GM18498 (cell line): Measurements from ENCODE around the gene TTI1.

Source experiments
- ATAC-seq: cut with Tn5 transposase; IDR thresholded peaks from one replicate; pipeline ENCODE4 v1.9.1; 2021; ENCODE audit warnings: mild to moderate bottlenecking, moderate library complexity; ENCODE audit not compliant: unreplicated experiment

The TTI1 gene

DNA sequence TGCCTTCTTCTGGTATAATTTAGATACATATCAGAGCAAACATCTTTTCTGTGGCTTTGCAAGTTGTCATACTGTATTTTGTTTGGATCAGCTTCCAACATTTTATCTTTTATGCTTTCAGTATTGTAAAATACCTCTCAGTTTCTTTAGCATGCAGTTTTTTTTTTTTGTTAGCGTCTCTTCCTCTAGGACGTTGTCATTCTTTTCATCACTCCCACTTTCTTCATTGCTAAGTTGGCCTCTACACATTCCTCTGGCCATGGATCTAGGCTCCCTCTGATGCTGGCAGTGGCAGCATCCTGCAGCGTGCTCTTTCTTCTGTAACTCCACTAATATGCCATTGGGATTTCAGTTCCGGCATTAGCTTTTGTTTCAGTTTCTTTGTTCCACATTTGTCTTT lies 22.0 kb upstream of the TTI1 start:
- no peak for ATAC-seq

DNA sequence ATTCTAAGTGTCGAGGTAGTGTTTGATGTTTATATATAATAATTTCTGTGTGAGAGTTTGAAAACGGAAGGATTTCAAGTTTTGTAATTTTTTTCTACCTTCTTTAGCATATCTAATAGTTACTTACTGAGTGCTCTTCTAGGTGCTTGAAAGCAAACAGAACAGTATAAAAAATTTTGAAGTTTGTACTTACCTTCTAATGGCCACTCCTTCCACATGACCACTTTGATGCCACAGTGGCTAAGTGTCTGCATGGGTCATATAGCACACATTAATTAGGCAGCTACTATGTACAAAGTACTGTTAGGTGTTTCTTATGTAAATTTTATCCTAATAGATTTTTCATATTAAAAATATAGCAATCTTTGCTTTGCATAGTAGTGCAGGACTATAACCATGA lies 21.4 kb upstream of the TTI1 start:
- ATAC-seq = no peak

DNA sequence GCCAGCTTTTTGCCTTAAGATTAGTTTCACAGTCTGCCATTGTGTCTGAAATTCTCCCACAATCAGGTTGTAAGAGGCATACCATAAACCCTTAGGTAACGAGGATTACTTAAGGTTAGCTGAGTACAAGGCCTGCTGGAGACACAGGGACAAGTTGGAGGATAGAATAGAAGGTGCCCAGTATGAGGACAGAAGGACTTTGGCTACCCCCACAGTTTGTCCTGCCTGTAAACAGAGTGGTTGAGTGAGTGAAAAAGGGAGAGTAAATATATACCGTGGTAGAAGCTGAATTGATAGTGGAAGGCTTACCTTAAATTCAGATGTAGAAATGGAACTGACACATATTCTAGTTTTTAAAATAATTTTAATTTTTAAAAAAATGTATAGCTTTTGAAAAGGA lies 19.6 kb upstream of the TTI1 start:
- no peak for ATAC-seq

DNA sequence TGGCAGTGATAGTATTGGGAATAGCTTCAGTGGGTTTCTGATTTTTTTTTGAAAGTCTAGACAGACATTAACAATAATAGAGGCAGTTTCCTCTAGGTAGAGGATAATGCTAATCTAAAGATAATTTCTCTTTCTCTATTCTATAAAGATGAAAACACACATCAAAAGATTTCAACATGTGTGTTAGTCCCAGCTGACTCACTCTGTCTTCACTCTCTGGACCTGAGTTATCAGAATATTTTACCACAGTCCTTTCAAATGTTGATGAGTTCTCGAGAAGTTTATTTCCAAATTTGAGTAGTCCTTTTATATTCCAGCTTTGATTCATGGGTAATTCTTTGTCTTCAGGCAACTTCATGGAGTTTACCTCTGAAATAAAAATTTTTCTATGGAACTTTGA lies 17.4 kb upstream of the TTI1 start:
- ATAC-seq = no peak

DNA sequence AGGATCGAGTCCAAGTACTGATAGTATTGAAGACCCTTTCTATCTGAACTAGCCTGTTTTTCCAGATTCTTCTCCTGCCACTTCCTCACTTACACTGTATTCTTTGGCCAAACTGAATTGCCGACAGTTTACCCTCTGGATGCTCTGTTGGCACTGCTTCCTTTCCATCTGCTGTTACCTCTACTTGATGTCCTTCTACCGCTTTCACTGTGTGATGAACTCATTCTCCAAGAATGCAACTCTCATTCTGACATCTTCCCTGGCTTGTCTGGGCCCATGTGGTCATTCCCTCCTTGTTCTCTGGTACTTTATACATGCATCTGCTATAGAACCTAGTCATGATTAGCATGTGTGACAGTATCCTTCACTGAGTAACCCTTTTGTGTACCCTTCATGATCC lies 16.5 kb upstream of the TTI1 start:
- ATAC-seq = no peak

DNA sequence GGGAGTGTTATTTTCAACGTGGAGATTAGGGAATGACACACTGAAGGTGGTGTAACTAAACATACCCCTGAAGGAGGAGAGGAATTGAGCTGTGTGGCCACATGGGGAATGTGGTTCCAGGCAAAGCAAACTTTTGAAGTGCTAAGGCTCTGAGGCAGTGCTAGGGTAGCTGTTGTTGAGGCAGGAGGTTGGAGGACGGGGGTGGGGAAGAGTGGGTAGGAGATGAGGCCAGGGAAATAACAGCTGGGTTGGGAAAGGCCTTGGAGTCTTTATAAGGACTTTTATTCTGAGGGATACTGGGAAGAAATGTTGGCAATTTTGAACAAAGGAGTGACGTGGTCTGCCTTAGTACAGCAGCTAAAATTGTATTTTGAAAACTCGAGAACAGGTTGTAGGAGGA lies 13.3 kb upstream of the TTI1 start:
- no peak for ATAC-seq

DNA sequence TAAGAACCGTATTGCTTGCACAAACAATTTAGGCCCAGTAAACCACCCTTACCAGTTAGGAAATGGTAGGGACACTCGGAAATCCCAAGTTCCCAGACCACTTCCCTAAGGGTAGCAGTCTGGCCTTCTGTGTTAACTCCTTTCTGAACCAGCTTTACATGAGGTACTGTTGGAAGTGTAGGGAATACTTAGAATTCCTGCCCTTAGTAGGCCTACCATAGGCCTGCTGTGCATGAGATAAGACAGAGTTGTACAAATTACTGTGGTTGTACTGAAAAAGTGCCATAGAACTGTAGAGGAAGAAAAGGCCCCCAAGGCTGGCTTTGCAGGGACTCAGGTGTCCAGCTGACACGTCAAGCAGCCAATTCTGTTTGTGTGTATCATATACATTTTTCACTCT lies 11.4 kb upstream of the TTI1 start:
- ATAC-seq = no peak

DNA sequence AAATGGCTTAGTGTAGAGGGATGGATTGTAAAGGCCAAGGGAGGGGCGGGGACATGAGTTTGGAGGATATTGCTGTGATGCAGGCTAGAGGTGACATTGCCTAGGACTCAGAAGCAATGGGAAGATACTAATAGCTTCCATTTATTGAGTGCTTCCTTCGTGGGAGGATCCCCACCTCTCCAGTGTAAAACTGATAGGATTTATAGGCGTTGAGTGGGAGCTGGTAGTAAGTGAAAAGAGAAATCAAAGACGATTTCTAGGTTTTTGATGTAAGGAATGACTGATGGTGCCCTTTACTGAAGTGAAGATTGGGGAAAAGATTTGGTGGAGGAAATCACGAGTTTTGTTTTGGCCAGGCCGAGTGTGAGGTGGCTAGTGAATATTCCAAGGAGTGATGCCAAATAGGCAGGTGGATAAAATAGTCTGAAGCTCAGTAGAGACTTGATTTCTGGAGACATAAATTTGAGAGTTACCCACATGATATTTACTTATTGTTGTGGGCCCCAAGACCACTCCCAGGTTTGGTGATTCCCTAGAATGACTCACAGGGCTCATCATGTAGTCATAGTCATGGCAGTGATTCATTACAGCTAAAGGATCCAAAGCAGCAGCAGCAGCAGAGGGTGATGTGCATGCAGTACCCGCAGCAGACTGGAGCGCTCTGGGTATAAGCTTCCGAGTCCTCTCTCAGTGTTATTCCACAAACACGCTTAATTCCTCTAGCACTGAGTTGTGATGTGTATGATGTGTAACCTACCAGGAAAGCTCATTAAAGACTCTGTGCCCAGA lies 10.4 kb upstream of the TTI1 start:
- ATAC-seq = no peak

DNA sequence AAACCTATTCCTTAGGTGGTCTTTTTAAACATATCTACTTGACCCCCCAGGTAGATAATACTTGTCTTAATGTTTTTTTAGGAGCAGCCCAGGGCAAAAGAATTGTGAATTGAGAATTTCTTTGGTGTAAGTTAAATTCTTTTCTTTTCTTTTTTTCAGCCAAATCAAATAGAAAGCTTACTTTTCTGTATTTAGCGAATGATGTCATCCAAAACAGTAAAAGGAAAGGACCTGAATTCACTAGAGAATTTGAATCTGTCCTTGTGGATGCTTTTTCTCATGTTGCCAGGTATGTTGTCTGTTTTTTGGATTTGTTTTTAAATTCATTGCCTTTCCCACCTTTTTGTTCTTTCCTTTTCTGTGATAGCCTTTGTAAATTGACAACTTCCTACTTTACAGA lies 7.0 kb upstream of the TTI1 start:
- no peak for ATAC-seq

DNA sequence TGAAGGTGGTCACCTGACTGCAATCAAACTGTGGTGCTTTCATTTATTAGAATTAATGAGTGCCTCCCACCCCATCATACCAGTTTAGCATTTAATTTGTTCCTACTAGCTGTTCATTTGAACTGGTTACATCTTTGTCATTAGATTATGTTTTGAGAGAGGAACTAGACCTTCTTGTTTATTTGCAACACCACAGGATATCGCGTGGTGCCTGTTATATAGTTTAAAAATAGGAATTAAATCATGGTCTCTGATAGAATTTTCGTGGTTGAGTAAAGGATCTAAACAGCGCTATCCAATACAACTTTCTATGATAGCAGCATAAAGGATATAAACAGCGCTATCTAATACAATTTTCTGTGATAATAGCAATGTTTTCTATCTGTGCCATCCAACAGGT lies 3.1 kb upstream of the TTI1 start:
- ATAC-seq = no peak

DNA sequence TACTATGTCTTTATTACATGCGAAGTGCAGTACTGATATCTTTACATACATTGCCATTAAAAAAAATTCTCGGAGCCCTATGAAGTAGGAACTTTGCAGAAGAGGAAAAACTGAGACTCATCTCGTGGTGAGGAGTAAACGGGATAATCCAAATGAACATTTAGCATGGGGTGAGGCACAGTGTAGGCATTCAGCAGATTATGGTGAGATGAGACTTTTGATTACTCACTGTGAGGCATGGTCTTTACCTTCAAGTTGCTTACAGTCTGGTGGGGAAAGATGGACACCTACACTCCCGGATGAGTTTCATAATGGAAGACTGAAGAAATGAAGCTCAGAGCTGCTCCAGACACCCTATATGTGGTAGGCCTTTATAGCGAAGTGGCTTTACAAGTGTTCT lies 1.7 kb upstream of the TTI1 start:
- no peak for ATAC-seq

DNA sequence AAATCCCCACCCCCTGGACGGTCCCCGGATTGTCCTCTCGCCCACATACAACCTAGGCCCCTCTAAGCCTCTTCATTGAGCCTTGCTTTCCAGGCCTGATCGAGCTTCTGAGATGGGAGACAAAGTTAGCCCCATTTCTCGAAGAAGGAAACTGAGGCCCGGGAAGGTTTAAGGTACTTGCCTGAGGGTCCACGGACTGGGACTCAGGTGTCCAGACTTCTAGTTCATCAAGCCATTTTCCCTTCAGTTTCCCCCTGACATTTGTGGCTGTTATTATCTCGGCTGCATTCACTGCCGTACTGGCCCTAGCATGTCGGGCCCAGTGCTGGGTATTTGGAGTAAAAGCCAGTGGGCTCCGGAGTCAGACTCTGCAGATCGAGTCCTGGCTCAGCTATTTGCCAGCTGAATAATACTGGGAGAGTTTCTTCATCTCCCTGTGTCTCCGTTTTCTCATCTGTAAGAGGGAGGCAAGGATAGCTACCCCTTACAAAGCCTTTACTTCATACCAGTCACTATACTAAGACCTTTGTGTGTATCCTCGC lies 923 bp upstream of the TTI1 start:
- ATAC-seq = peak; percentile 8

DNA sequence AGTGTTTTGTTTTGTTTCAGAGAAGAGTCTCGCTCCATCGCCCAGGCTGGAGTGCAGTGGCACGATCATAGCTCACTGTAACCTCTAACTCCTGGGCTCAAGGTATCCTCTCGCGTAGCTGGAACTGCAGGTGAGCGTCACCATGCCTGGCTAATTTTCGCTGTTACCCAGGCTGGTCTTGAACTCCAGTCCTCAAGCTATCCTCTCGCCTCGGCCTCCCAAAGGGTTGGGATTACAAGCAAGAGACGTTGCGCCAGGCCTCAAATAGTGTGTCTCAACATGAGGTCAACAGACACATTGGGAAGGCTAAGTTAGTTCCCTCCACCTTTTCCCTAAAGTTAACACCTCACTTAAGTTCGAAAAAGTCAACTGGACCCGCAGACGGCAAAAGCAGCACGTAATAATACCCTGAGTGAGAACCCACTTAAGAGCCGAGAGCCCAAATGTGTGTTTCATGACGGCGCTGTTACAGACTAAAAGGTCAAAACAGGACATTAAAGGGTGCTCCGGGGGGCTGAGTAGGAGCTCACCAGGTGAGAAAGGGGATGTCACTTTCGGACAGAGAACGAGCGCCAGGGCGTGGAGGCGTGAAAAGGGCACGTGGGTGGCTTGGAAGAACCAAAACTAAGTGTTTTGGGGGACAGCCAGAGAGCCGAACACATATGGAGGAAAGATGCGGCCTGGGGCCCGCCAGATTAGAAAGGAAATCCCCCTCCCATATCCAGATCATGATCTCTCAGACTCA lies 499 bp downstream of the TTI1 start:
- ATAC-seq = peak; percentile 58

DNA sequence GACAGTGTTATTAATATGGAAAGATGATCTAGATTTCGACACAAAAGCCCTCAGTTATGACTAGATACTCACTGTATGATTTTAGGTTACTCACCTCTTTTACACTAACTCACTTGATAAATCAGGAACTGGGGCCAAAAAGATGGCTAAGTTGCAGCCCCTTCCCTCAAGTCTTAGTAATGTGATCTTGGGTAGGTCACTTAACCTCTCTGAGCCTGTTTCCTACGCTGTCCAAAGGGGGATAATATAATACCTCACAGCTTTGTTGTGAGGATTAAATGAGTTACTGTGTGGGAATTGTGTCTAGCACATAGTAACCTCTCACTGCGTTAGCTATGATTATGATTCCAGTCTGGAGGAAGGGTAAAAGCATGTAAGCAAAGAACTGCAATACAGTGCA lies 1.3 kb downstream of the TTI1 start:
- no peak for ATAC-seq

DNA sequence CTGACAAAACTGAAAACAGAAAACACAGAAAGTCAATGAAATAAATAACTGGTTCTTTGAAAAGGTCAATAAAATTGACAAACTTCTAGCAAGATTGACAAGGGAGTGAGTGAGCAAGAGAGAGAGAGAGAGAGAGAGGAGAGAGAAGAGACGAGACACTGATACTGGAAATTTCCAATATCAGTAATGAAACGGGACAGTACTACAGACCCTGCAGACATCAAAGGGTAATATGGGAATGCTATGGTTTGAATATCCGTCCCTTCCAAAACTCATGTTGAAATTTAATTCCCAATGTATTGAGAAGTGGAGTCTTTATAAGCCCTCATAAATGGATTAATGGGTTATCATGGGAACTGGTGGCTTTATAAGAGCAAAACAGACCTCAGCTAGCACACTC lies 3.8 kb downstream of the TTI1 start:
- no peak for ATAC-seq

DNA sequence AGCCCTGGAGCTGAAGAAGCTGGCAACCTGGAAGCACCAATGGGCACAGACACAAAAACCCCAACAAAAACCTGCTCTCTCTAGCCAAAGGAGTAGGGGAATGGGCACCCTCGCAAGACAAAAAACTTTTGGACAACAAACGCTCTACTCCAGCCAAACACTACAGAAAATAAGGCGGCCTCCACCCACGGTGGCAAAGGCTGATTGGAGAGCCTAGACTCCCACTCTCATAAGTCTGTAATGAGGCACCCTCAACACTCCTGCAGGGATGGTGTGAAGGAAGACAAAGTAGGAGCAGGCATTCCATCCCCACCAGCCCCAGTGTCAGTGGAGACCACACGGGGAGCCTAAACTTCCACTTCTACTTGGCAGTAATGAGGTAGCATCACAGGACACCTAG lies 8.8 kb downstream of the TTI1 start:
- ATAC-seq = no peak

DNA sequence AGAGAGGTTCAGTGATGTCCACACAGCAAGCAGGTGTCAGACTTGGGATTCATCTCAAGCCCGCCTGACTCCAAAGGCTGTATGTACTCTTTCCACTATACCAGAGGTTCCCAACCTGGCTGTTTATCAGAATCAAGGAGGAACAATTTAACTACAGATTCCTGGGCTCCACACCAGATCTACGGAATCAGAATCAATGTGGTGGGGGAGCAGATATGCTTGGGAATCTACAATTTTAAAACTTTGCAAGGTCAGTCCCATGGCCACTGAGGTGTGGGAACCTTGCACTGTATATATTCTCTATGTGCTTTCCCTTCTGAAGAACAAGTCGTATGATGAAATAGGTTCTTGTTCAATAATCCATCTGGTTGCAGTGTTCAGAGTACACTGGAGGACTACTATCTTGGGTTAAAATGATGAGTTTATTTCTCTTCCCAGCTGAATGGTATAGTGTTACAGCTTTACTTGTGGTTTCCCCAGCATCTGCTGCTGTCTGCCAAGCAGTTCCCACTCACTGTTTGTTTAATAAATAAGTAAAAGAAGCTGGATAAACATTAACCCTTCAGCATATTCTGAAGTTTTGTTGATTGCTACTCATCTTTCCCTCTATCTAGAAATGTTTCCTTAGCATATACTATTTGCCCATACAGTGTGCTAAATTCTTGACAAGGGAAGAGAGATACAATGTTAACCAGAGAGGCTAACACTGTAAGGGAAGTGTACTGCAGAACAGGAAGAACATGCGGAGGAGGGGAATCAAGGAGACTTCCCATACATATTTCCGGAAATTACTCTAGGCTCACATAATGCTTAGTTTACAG lies 9.9 kb downstream of the TTI1 start:
- ATAC-seq = no peak

DNA sequence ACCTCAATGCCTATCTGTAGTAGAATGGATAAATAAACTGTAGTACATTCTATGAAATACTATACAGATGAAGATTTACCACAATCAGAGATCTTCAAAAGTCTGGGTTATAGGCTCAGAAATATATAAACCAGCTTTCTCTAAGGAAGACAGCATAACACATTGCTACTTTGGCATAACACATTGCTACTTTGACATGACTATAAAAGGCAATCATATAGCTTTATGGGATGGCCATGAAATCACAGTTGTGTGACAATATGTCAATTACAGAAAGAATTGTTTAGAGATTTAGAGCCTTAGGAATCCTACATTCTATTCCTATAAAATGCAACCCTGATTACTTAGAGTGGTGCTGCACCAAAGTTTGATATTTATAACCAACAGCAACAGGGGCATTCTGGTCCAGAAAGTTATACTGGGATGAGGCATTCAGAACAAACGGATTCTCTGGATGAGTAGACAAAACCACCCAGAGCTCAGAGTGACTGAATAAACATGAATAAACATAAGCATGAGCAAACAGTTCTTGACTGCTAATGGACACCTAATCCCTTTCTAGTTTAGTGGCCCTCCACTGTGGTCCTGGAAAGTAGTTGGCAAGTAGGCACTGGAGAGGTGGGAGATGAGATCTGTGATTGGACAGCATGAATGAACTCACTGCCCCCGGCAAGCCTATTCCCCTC lies 12.0 kb downstream of the TTI1 start:
- no peak for ATAC-seq

DNA sequence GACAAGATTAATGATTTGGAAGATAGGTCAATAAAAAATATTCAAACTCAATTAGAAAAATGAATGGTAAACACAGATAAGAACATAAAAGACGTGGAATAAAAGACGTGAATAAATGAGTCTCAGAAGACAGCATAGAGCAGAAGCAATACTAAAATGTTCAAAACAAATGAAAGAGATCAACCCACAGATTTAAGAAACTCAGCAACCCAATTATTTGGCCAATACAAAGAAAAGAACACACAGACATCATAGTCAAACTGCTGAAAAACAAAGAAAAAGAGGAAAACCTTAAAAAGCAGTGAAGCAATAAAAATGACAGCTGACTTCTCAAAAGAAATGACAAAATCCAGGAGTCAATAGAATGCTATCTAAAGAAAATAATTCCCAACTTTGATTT lies 14.9 kb downstream of the TTI1 start:
- ATAC-seq = no peak

DNA sequence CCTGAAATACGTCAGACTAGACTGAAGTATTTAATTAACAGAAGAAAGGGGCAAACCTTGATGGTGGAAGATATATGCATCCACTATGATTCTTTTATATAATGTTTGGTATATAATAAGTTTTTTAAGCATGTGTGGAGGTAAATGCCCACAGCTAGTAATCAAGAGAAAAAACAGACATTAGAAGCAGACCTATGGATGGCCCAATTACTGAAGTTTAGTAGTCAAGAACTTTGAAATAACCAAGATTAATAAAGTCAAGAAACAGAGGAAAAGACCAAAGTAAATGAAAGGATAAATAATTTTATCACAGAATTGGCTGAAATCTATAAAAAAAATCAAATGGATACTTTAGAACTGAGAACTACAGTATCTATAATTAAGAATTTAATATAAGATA lies 15.3 kb downstream of the TTI1 start:
- ATAC-seq = no peak

DNA sequence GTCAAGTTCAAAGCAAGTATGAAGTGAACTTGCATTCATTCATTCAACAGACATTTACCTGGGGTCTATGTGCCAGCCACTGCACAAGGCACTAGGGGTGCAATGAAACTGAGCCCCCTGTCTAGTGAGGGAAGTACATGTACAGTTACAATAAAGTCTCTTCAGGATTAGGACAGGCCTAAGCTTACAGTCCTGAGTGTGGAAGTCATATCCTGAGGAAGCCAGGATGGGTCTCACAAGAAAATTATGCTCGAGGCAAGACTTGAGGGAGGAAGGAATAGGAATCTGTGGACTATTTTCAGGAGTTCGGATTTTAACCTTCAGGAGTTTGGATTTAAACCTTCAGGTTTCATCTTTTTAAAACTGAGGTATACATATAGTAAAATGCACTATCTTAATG lies 19.4 kb downstream of the TTI1 start:
- no peak for ATAC-seq
